ENCODE data around the gene LGR4. TPM values are rescaled to one million over a fixed set of nuclear protein-coding genes. Genes with fewer than 3 reads are reported as not detected.

Gene LGR4
- total RNA-seq, 2 experiments from 2014 or later: 0.06 to 1.2 TPM

DNA sequence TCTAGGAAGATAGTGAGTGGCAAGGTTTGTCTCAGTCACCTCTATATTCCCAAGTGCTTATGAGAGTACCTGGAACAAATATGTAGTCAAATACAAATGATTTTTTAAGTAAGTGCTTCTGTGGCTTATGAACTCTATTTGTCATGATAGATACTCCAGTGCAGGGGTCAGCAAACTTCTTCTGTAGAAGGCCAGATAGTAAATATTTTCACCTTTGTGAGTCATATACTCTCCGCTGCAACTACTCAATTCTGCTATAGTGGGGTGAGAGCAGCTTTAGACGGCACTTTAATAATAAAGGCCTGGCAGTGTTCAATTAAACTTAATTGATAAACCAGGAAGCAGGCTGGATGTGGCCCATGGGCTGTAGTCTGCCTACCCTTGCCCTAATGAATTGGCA, 97.2 kb downstream of the LGR4 start:
- ChIA-PET CTCF (ENCODE audit: unreplicated experiment) (no interaction called here), POLR2A (interaction anchor here (0.7 to 2.1 kb wide), 2 partner anchors 9 to 221 kb away, joined by 6 to 7 read pairs; no protein-coding TSS in a partner anchor)
- Histone ChIP-seq H3K9me3 (ENCODE audit: low read length) (no peaks in the 10 kb centered on the region), H4K20me1 (ENCODE audit: insufficient read depth, low read length) (no peaks in the 10 kb centered on the region), H3K79me2 (ENCODE audit: insufficient read depth, low read depth, low read length) (no peaks in the 10 kb centered on the region), H3K4me3 (ENCODE audit: low read depth, low read length, poor library complexity, severe bottlenecking) (no peak overlapping the region), H3K4me2 (ENCODE audit: low read length) (no peak overlapping the region), H3K4me1 (ENCODE audit: insufficient read depth, low read length, poor library complexity, severe bottlenecking) (no peaks in the 10 kb centered on the region), H3K36me3 (ENCODE audit: insufficient read depth, low read length) (no peaks in the 10 kb centered on the region), H3K9me2 (ENCODE audit: insufficient read depth, low read length) (no peaks in the 10 kb centered on the region), H2AFZ (ENCODE audit: low read length) (no peak overlapping the region), H3K27ac (ENCODE audit: low read depth, low read length, poor library complexity, severe bottlenecking) (no peak overlapping the region)
- intact Hi-C loops (cut with micrococcal nuclease; ENCODE audit: unreplicated experiment): no loop called here
- DNase-seq (ENCODE audit: low spot score): no peak
- BruUV-seq (replicated peaks): no TSS peak
- TF ChIP-seq, protein P1, sequence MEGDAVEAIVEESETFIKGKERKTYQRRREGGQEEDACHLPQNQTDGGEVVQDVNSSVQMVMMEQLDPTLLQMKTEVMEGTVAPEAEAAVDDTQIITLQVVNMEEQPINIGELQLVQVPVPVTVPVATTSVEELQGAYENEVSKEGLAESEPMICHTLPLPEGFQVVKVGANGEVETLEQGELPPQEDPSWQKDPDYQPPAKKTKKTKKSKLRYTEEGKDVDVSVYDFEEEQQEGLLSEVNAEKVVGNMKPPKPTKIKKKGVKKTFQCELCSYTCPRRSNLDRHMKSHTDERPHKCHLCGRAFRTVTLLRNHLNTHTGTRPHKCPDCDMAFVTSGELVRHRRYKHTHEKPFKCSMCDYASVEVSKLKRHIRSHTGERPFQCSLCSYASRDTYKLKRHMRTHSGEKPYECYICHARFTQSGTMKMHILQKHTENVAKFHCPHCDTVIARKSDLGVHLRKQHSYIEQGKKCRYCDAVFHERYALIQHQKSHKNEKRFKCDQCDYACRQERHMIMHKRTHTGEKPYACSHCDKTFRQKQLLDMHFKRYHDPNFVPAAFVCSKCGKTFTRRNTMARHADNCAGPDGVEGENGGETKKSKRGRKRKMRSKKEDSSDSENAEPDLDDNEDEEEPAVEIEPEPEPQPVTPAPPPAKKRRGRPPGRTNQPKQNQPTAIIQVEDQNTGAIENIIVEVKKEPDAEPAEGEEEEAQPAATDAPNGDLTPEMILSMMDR (conservative IDR thresholded peaks at IDR 0.05; ENCODE audit: low read length): no peak
- TF ChIP-seq EZH2phosphoT487 (IDR thresholded peaks at IDR 0.05; ENCODE audit: borderline replicate concordance, low read depth, low read length): no peak

DNA sequence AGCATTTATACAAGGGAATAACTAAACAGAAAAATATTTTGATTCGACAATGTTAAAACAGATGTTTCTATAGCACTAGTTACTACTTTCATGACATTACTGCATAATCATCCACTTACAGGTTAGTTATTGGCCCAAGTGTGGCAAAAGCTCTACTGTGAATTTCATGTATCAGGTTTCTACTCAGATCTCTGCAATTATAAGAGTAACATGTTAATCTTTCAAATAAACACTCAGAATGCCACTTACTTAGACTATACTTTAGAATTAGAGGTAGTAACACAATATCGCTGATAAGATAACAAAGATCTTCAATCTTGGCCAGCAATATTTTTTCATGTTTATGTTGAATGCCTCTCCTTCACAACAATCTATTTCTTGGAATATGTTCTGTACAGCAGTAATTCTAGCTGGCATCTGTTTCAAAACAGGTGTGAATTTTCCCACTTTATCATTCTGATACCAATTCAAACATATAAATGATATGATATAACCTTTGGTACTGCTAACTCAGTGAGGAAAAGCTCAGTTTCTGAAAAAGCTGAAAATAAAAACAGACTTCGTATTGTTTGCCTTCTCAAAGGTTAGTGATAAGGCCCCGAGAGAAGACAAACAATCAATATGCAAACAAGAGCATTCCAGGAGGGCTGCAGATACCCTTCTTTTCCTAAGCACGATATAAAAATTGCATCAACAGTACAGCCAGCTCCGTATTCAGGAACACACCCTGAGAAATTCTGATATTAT, 98.6 kb downstream of the LGR4 start:
- no peaks in the 10 kb centered on the region for H3K79me2 ChIP-seq (ENCODE audit: insufficient read depth, low read depth, low read length)
- intact Hi-C loops (cut with micrococcal nuclease; ENCODE audit: unreplicated experiment): no loop called here
- no peak overlapping the region for H2AFZ ChIP-seq (ENCODE audit: low read length)
- H3K9me2 ChIP-seq (ENCODE audit: insufficient read depth, low read length): no peaks in the 10 kb centered on the region
- H3K4me3 ChIP-seq (ENCODE audit: low read depth, low read length, poor library complexity, severe bottlenecking): no peak overlapping the region
- no peaks in the 10 kb centered on the region for H3K4me1 ChIP-seq (ENCODE audit: insufficient read depth, low read length, poor library complexity, severe bottlenecking)
- BruUV-seq (replicated peaks): no TSS peak
- no peak overlapping the region for H3K4me2 ChIP-seq (ENCODE audit: low read length)
- H4K20me1 ChIP-seq (ENCODE audit: insufficient read depth, low read length): no peaks in the 10 kb centered on the region
- no peaks in the 10 kb centered on the region for H3K9me3 ChIP-seq (ENCODE audit: low read length)
- ChIA-PET POLR2A (interaction anchor here (0.6 to 2.1 kb wide), 5 partner anchors 11 to 267 kb away, joined by 3 to 7 read pairs (median 3); no protein-coding TSS in a partner anchor), CTCF (ENCODE audit: unreplicated experiment) (no interaction called here)
- no peak overlapping the region for H3K27ac ChIP-seq (ENCODE audit: low read depth, low read length, poor library complexity, severe bottlenecking)
- H3K36me3 ChIP-seq (ENCODE audit: insufficient read depth, low read length): no peaks in the 10 kb centered on the region
- no peak for TF ChIP-seq EZH2phosphoT487 (IDR thresholded peaks at IDR 0.05; ENCODE audit: borderline replicate concordance, low read depth, low read length)
- TF ChIP-seq, protein P1 (conservative IDR thresholded peaks at IDR 0.05; ENCODE audit: low read length): no peak
- DNase-seq (ENCODE audit: low spot score): no peak

DNA sequence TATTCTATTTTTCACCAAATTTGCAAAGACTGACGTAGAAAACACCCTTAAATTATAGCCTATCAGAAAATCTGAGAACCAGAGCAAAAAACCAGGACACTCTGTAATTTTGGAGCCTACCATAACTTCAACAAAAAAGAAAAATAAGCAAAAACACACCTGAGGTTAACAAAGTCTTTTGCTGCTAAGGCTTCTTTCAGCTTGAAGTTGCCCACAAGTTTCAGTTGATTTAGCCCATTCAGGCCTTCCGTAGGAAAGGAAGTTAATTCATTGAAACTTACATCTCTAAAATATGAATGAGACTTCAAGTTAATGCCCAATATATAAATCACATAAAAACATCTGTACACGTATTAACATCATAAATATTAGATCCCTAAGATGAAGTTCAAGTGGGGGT, 99.2 kb downstream of the LGR4 start:
- Histone ChIP-seq H3K9me2 (ENCODE audit: insufficient read depth, low read length) (no peaks in the 10 kb centered on the region), H2AFZ (ENCODE audit: low read length) (no peak overlapping the region), H3K9me3 (ENCODE audit: low read length) (no peaks in the 10 kb centered on the region), H3K27ac (ENCODE audit: low read depth, low read length, poor library complexity, severe bottlenecking) (no peak overlapping the region), H3K36me3 (ENCODE audit: insufficient read depth, low read length) (no peaks in the 10 kb centered on the region), H3K79me2 (ENCODE audit: insufficient read depth, low read depth, low read length) (no peaks in the 10 kb centered on the region), H4K20me1 (ENCODE audit: insufficient read depth, low read length) (no peaks in the 10 kb centered on the region), H3K4me1 (ENCODE audit: insufficient read depth, low read length, poor library complexity, severe bottlenecking) (no peaks in the 10 kb centered on the region), H3K4me2 (ENCODE audit: low read length) (no peak overlapping the region), H3K4me3 (ENCODE audit: low read depth, low read length, poor library complexity, severe bottlenecking) (no peak overlapping the region)
- POLR2A ChIA-PET: interaction anchor here (0.6 to 1.4 kb wide), 2 partner anchors 21 to 268 kb away, joined by 3 to 4 read pairs; no protein-coding TSS in a partner anchor
- CTCF ChIA-PET (ENCODE audit: unreplicated experiment): no interaction called here
- intact Hi-C loops (cut with micrococcal nuclease; ENCODE audit: unreplicated experiment): no loop called here
- no TSS peak for BruUV-seq (replicated peaks)
- no peak for TF ChIP-seq EZH2phosphoT487 (IDR thresholded peaks at IDR 0.05; ENCODE audit: borderline replicate concordance, low read depth, low read length)
- TF ChIP-seq, protein P1 (conservative IDR thresholded peaks at IDR 0.05; ENCODE audit: low read length): no peak
- no peak for DNase-seq (ENCODE audit: low spot score)

Data from OCI-LY7 (cell line).